ENCODE measurements around the gene MAPK9.

DNA sequence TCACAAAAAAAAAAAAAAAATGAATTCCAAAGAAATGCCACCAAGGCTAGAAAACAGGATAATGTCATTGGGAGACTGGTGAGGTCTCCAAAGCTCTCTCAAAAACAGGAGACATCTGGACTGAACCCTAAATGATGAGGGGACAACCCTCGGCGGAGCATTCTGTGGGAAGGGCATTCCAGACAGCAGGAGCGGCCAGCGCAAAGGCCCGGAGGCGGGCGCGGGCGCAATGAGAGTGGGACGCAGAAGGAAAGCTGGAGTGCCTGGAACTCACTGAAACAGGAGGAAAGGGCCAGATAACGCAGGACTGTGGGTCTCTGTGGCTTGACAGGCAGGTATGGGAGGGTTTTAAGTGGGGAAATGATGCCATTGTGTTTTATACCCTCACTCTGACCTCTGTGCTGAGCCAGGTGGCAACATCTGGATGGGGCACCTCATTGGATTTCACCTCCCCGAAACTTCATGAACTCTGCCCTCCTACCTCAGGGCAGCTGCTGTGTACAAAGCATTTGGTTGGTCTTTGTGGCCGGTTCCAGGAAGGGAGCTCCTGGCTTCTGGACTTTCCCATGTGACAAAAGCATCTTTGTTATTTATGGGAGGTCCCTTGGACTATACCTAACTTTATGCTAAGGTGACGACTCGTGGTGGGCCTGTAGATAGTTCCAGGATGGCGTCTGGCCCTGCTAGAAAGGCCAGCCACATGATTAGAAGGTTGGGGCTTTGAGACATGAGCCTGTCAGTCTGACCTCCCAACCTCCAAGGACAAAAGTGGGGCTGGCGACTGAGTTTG is 11.5 kb upstream of the MAPK9 start:
- TF ChIP-seq, protein P1, sequence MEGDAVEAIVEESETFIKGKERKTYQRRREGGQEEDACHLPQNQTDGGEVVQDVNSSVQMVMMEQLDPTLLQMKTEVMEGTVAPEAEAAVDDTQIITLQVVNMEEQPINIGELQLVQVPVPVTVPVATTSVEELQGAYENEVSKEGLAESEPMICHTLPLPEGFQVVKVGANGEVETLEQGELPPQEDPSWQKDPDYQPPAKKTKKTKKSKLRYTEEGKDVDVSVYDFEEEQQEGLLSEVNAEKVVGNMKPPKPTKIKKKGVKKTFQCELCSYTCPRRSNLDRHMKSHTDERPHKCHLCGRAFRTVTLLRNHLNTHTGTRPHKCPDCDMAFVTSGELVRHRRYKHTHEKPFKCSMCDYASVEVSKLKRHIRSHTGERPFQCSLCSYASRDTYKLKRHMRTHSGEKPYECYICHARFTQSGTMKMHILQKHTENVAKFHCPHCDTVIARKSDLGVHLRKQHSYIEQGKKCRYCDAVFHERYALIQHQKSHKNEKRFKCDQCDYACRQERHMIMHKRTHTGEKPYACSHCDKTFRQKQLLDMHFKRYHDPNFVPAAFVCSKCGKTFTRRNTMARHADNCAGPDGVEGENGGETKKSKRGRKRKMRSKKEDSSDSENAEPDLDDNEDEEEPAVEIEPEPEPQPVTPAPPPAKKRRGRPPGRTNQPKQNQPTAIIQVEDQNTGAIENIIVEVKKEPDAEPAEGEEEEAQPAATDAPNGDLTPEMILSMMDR (IDR thresholded peaks at IDR 0.05; ENCODE audit: insufficient read depth, low read length, poor library complexity, severe bottlenecking) = no peak
- TF ChIP-seq EZH2phosphoT487 (conservative IDR thresholded peaks at IDR 0.05; ENCODE audit: low read length) = no peak

All from SU-DHL-6 (cell line).